Immature natural killer cell (primary cell): ENCODE results near the gene GPAT2. TPM values are rescaled to one million over a fixed set of nuclear protein-coding genes. Genes with fewer than 3 reads are reported as not detected.
"Not testable (repeated sequence)": the region's sequence is repeated elsewhere in the genome, so short reads cannot be mapped to it uniquely, and the experiment has no call there.

ENCODE experiments used
- DNase-seq, 3 donors: peaks; one replicate each; pipeline ENCODE4 v3.0.0; 2022; ENCODE audit warnings: mixed read lengths in 1 of 3
- H3K27ac Mint-ChIP-seq, 6 donors: one replicate each; pipeline ENCODE4 v1.8.0; 2020; ENCODE audit warnings: mixed read lengths in 6 of 6, mild to moderate bottlenecking in 5 of 6, inconsistent platforms in 4 of 6, moderate library complexity in 3 of 6
- H3K27me3 Mint-ChIP-seq, 3 donors: one replicate each; pipeline ENCODE4 v1.8.0; 2020 to 2021; ENCODE audit warnings: low read depth in 3 of 3, mild to moderate bottlenecking in 3 of 3, mixed read lengths in 3 of 3, moderate library complexity in 3 of 3, inconsistent platforms in 1 of 3
- H3K36me3 Mint-ChIP-seq, 3 donors: one replicate each; pipeline ENCODE4 v1.8.0; 2020; ENCODE audit warnings: mixed read lengths in 3 of 3, inconsistent platforms in 2 of 3, mild to moderate bottlenecking in 2 of 3
- H3K4me1 Mint-ChIP-seq, 2 donors: one replicate each; pipeline ENCODE4 v1.8.0; 2020; ENCODE audit warnings: inconsistent platforms in 2 of 2, mild to moderate bottlenecking in 2 of 2, mixed read lengths in 2 of 2, moderate library complexity in 1 of 2
- H3K4me3 Mint-ChIP-seq, 5 donors: one replicate each; pipeline ENCODE4 v1.8.0; 2020; ENCODE audit warnings: mild to moderate bottlenecking in 5 of 5, mixed read lengths in 5 of 5, inconsistent platforms in 3 of 5, moderate library complexity in 3 of 5
- H3K9me3 Mint-ChIP-seq, 6 donors: one replicate each; pipeline ENCODE4 v1.8.0; 2020; ENCODE audit warnings: mild to moderate bottlenecking in 6 of 6, mixed read lengths in 6 of 6, inconsistent platforms in 4 of 6, moderate library complexity in 3 of 6
- polyA plus RNA-seq, 3 donors: library from polyadenylated mRNA; unstranded; fragments of 300-500 nt; fragmentation: Illumina TruSeq; gene quantifications; one replicate each; pipeline ENCODE4 v1.2.3, GENCODE V29; 2021

The GPAT2 gene, protein sequence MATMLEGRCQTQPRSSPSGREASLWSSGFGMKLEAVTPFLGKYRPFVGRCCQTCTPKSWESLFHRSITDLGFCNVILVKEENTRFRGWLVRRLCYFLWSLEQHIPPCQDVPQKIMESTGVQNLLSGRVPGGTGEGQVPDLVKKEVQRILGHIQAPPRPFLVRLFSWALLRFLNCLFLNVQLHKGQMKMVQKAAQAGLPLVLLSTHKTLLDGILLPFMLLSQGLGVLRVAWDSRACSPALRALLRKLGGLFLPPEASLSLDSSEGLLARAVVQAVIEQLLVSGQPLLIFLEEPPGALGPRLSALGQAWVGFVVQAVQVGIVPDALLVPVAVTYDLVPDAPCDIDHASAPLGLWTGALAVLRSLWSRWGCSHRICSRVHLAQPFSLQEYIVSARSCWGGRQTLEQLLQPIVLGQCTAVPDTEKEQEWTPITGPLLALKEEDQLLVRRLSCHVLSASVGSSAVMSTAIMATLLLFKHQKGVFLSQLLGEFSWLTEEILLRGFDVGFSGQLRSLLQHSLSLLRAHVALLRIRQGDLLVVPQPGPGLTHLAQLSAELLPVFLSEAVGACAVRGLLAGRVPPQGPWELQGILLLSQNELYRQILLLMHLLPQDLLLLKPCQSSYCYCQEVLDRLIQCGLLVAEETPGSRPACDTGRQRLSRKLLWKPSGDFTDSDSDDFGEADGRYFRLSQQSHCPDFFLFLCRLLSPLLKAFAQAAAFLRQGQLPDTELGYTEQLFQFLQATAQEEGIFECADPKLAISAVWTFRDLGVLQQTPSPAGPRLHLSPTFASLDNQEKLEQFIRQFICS
- 10 to 100 TPM in 1 of 3 donors, 1 to 10 TPM in 2; 4.2 to 11.3 (median 6.8) TPM for polyA plus RNA-seq

DNA sequence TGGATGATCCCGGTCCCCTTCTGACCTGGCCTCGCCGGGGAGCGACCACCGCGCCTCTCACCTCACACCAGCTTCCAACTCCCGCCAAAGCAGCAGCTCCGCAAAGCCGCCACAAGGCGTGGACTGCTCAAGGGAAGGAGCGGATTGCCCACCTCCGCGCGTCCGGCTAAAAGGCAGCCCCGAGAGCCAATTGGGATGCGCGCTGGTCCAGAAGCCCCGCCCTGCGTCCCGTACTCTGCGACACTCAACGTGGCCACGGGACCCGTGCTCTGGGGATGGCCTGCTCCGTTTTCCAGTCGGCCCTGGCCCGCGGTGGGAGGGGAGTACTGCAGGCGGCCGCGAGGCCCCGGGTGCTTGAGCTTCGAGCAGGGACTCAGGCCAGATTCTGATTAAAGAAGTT lies at the start of gene GPAT2:
GPAT2 (minus strand) TSS at position 125 of the 400 bp plus-strand sequence. CDS start 2,557 bp downstream, outside the sequence.
- DNase-seq, H3K4me1 Mint-ChIP-seq, H3K36me3 Mint-ChIP-seq, H3K4me3 Mint-ChIP-seq, H3K27ac Mint-ChIP-seq, H3K9me3 Mint-ChIP-seq, H3K27me3 Mint-ChIP-seq: not testable (repeated sequence)

DNA sequence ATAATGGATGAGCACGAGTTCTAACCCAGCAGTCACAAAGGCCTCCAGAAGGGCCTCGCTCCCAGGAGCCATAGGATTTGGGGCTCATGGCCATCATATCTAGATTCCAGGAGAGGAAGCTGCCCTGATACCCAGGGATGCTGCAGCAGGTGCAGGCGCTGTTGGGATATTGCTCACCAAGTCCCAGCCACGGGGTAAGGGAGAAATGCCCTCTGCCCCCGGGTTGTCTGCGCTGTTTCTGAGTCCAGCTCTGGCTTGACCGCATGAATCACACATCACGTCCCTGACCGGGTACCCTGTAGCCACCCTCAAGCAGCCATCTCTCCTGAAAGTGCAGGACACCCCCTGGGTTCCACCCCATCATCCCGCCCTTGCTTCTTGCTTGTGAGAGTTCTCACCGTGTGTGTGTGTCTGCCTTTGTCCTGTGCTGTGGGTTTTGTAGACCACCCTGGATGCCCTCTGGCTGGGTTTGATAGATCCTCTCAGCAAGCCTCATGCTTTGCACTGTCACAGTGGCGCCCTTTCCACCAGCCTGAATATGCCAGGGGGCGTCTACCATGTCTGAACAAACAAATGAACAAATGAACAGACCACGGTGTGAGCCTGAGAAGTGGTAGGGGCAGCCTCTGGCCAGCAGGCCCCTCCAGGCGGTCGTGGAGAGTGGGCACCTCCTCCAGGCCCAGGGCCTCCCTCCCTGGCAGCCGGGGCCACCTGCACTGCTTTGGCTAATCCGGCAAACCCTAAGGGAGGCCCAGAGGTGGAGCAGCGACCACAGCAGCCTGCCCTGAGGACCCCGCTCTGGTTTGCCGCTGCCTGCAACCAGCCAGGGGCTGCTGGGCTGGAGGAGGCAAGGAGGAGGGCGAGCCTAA lies 49.5 kb upstream of the GPAT2 start:
- Mint-ChIP-seq H3K4me3 (no peak overlapping the region), H3K36me3 (no peaks in the 10 kb centered on the region), H3K27ac (no peak overlapping the region), H3K9me3 (peaks cover 0 to 3% (median 0%) of the 10 kb centered on the region in 6 donors), H3K27me3 (peaks cover 0 to 2% (median 1%) of the 10 kb centered on the region in 3 donors), H3K4me1 (no peaks in the 10 kb centered on the region)
- DNase-seq: no peak

DNA sequence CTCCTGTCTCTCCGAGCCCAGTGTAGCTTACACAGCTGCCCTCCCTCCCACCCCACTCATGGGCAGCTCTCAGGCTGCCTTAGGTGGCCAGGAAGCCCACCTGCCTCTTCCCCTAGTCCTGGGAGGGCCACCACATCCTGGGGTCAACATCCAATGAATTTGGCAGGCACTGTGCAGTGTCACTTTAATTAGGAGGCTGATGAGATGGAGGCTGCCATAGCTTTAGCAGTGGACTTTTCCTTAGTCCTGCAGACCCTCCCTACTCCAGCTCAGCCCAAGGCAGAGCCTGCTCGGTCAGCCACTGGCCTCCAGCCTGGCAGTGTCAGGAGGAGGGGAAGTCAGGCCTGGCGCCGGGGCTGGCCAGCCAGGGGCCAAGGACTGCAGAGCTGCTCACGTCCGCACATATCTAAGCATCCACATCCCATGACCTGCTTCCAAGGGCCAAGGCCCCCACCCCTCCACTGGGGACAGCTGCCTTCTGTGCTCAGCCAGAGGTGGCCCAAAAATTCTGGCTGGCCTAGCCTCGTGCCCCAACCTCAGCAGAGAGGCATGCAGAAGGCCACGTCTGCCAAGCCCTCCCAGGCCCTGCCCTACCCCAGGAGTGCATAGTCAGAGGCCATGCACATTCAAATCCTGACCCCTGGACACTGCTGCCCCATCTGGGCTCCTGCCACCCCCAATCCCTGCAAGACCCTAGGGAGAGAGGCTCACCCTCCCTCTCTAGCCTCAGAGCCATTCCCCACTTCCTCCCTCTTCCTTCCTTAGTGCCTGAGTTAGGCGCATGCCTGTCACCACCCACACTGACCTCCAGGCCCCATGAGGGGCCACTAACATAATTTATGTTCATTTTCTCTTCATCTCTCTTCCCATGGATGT lies 48.6 kb upstream of the GPAT2 start:
- Mint-ChIP-seq H3K27ac (no peak overlapping the region), H3K9me3 (peaks cover 0 to 3% (median 0%) of the 10 kb centered on the region in 6 donors), H3K27me3 (peaks cover 0 to 1% (median 0%) of the 10 kb centered on the region in 3 donors), H3K36me3 (no peaks in the 10 kb centered on the region), H3K4me3 (no peak overlapping the region), H3K4me1 (no peaks in the 10 kb centered on the region)
- no peak for DNase-seq

DNA sequence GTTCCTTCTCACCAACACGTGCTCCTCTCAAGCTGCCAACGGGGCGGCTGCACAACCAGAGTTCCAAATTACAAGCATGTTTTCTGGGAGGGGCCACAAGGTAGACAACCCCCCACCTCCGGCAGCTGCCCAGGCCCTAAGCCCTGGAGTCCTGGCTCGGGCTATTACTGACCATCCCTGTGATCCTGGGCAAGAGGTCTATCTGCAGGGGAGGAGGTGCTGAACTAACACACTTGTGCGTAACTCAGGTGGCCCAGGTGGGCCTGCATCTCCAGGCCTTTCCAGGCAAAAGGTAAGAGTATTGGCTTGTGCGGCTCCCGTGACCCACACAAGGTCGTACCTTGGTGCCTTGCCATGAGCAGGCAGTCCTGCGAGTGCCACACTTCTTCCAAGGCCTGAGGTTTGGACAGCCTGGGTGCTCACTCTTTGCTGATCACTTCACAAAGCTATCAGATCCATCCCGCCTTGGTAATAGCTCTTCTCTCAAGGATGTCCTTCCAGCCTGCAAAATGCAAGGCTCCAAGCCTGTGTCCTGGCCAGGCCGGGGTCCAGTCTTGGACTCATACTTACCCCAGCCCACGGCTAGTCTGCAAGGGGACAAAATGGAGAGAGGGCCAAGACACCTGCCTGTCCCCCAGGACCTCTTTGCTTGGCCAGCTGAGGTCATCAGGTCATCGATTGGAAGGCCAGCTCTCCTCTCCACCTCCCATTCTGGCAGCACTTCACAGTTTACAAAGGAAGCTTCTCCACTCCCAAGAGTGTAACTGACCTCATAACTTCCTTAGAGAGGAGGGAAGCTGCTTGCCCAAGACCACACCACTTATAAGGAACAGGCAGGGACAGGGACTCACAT lies 47.7 kb upstream of the GPAT2 start:
- DNase-seq: no peak

DNA sequence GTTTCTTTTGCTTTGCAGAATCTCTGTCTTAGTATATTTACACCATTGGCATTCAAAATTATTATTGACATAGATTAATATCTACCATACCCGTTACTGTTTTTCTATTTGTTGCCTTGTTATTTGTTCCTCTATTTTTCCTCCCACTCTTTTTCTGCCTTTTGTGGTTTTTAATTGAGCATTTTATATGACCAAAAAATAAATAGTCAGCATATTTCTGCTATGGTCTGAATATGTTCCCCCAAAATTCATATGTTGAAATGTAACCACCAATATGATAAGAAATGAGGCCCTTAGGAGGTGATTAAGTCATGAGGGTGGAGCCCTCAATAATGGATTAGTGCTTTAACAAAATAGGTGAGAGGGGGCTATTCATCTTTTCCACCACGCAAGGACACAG lies 46.3 kb upstream of the GPAT2 start:
- Mint-ChIP-seq H3K4me1 (no peaks in the 10 kb centered on the region), H3K36me3 (no peaks in the 10 kb centered on the region), H3K27me3 (peaks cover 0 to 5% (median 2%) of the 10 kb centered on the region in 3 donors), H3K27ac (no peak overlapping the region), H3K9me3 (peaks cover 0 to 3% (median 0%) of the 10 kb centered on the region in 6 donors), H3K4me3 (no peak overlapping the region)
- no peak for DNase-seq

More for the DNA sequence above, 47.7 kb upstream of the GPAT2 start:
- Mint-ChIP-seq H3K4me3 (no peak overlapping the region), H3K4me1 (no peaks in the 10 kb centered on the region), H3K9me3 (peaks cover 0 to 3% (median 0%) of the 10 kb centered on the region in 6 donors), H3K27ac (no peak overlapping the region), H3K27me3 (peaks cover 0 to 3% (median 2%) of the 10 kb centered on the region in 3 donors), H3K36me3 (no peaks in the 10 kb centered on the region)

DNA sequence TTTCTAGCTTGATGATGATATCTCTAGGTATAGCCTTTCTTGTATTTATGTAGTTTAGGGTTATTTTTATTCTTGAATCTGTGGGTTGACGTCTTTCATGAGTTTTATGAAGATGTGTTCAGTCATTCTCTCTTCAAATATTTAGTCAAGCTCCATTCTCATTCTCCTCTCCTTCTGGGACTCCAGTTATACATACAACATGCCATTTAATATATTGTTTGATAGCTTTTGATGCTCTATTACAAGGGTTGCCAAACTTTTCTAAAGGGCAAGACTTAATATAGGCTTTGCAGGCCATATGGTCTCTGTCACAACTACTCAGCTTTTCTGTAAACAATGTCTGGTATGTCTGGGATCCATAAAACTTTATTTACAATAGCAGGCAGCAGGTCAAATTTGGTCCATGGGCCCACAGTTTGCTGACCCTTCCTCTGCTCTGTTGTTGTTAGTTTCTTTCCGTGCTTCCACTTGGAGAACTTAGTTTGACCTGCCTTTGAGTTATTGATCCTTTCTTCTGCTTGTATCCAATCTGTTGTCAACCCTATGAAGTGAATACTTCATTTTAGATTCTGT lies 40.6 kb upstream of the GPAT2 start:
- no peak overlapping the region for H3K27ac Mint-ChIP-seq
- H3K9me3 Mint-ChIP-seq: peaks cover 0 to 3% (median 0%) of the 10 kb centered on the region in 6 donors
- peaks cover 0 to 7% (median 3%) of the 10 kb centered on the region in 3 donors for H3K27me3 Mint-ChIP-seq
- no peaks in the 10 kb centered on the region for H3K4me1 Mint-ChIP-seq
- peaks cover 0 to 6% (median 0%) of the 10 kb centered on the region in 3 donors for H3K36me3 Mint-ChIP-seq
- H3K4me3 Mint-ChIP-seq: no peak overlapping the region
- DNase-seq: no peak

DNA sequence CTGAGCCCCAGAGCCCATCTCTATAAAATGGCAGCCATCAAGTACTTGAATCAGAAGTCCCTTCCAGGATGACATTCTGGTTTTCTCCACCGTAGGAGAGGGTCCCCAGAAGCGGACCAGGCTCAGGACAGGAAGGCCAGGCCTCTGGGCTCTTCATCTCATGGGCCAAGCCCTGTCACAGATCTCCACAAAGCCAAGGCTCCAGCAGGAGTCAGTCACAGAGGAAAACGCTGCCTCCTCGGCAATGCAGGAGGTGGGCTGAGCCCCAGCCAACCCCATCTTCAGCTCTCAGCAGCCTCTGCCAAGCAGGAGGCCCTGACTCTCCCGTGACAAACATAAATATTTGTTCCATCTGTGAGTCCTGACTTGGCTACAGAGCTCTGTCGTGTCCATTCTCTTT lies 39.4 kb upstream of the GPAT2 start:
- H3K27ac Mint-ChIP-seq: no peak overlapping the region
- H3K4me3 Mint-ChIP-seq: no peak overlapping the region
- H3K4me1 Mint-ChIP-seq: no peaks in the 10 kb centered on the region
- peaks cover 0 to 7% (median 3%) of the 10 kb centered on the region in 3 donors for H3K27me3 Mint-ChIP-seq
- H3K9me3 Mint-ChIP-seq: no peaks in the 10 kb centered on the region
- peaks cover 0 to 6% (median 0%) of the 10 kb centered on the region in 3 donors for H3K36me3 Mint-ChIP-seq
- DNase-seq: no peak

DNA sequence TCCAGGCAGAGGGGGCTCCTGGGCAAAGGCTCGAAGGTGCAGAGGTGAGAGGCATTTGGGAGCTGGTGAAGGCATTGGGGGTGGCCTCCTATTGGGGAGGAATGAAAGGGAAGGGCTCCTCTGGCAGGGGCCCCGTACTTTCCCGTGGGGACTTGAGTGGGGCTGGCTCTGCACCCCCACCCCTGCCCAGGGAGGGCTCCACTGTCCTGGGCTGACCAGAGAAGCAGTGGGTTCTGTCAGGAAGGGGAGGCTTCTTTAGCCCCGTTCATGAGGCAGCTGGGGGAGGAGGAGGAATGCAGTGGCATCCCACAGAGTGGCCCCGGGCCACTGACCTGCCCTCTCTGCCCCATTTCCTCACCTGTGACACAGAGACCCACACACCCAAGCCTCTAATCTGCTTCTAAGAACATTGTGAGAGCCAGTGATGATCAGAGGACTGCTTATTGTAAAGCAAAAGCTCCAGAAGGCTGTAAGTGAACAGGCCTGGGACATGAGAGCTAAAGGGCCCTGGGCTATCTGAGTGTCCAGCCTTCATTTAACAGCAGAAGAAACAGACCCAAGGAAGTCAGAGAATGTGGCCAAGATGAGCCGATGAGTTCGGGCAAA lies 38.6 kb upstream of the GPAT2 start:
- H3K9me3 Mint-ChIP-seq: no peaks in the 10 kb centered on the region
- no peak for DNase-seq
- H3K36me3 Mint-ChIP-seq: peaks cover 0 to 6% (median 0%) of the 10 kb centered on the region in 3 donors
- peaks cover 0 to 7% (median 3%) of the 10 kb centered on the region in 3 donors for H3K27me3 Mint-ChIP-seq
- no peaks in the 10 kb centered on the region for H3K4me1 Mint-ChIP-seq
- H3K27ac Mint-ChIP-seq: no peak overlapping the region
- no peak overlapping the region for H3K4me3 Mint-ChIP-seq

DNA sequence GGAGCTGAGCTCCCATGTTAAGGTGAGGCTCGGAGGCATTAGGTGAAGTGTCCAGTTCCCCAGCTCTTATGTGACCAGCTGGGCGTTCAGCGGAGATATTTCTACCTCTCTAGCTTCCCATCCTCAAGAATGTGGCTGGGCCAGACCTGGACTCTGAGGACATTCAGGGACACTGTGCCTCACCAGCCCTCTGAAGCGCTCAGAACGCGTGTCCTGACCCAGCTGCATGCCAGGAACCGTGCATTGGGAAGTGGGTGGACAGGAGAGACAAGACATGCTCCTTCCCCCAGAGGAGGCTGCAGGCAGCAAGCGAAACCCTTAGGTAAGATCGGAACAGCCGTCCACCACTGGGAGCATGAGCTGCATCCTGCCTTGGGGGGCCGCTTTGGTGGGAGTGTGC lies 38.0 kb upstream of the GPAT2 start:
- no peak for DNase-seq
- H3K4me3 Mint-ChIP-seq: no peak overlapping the region
- H3K27me3 Mint-ChIP-seq: peaks cover 0 to 7% (median 4%) of the 10 kb centered on the region in 3 donors
- no peaks in the 10 kb centered on the region for H3K4me1 Mint-ChIP-seq
- H3K9me3 Mint-ChIP-seq: no peaks in the 10 kb centered on the region
- H3K27ac Mint-ChIP-seq: no peak overlapping the region
- H3K36me3 Mint-ChIP-seq: peaks cover 0 to 6% (median 0%) of the 10 kb centered on the region in 3 donors

DNA sequence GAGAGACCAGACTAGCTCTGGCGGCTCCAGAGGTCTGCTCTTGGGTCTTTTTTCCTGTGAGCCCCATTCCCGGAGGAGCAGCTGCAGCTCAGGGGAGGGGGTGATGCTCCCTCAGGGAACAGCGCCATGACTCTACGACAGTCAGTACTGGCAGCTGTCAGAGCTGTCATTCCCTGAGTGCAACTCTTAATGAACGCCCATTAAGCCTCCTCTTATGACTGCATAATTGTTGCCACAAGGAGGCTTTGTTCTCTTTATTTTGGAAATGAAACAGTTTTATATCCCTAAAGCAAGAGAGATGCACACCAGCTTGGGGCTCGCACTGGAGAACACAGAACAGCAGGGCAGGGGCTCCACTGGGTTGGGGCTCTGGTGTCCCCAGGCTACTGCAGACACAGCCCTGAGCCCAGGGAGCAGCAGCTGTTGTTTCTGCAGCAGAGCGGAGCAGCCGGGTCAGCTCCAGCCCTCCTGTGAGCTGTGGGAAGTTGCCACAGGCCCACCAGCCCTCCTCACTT lies 37.3 kb upstream of the GPAT2 start:
- H3K4me3 Mint-ChIP-seq, H3K4me1 Mint-ChIP-seq, H3K27ac Mint-ChIP-seq, H3K36me3 Mint-ChIP-seq, H3K27me3 Mint-ChIP-seq, H3K9me3 Mint-ChIP-seq, DNase-seq: not testable (repeated sequence)

DNA sequence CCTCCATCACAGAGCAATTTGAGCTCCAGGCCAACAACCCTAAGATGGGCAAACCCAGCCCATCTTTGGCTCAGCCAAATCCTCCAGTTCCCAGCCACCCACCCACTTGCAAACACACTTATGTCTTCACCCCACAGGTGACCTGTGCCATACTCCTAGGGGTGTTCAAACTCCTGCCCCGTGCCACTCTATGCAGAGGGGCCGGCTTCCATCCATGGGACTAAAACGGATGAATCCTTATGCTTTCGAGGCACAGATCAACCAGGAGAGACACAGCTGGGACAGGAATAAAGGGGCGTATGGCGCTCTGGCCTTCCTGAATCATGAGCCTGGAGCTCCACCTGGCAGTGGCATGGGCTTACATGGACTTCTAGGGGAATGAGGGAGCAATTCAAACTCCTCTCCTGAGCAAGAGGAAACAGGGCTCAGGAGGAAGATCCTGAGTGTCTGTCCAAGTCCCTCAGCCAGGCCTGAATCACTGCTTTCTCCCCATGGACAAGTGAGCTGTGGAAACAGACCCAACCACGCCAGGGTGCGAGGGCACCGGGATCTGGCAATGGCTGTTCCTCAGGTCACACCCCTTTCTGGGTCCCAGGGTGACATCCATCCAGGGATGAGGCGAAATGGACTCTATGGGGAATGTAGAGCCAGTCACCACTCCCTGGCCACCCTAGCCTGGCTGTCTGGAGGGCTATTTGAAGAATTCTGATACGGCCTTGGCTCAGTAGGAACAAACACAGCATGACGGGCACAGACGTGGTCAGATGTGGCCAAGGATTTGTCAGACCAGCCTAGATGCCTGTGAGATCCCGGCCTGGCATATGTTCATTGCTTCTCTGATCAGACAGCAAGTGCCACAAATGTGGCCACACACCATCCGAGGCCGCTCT lies 36.6 kb upstream of the GPAT2 start:
- H3K27ac Mint-ChIP-seq, H3K36me3 Mint-ChIP-seq, H3K4me3 Mint-ChIP-seq, H3K9me3 Mint-ChIP-seq, H3K27me3 Mint-ChIP-seq, DNase-seq, H3K4me1 Mint-ChIP-seq: not testable (repeated sequence)
